SKM-1 (cell line): ENCODE measurements around the gene C17orf67.

Experiments
- DNase-seq: peaks from one replicate; lab custom pipeline; 2025; ENCODE audit not compliant: unreplicated experiment; lab: John Stamatoyannopoulos, UW

Gene C17orf67

GRCh38 chr17:56833057-56833808, 487 bp downstream of the C17orf67 start:
- DNase-seq = peak; percentile 26

GRCh38 chr17:56832446-56832845, 1.3 kb downstream of the C17orf67 start:
- no peak for DNase-seq

GRCh38 chr17:56831369-56832095, 2.2 kb downstream of the C17orf67 start:
- DNase-seq = no peak

GRCh38 chr17:56830726-56831368, 2.9 kb downstream of the C17orf67 start:
- no peak for DNase-seq

- no peak for DNase-seq
Measured at GRCh38 chr17:56826611-56827414, 6.9 kb downstream of the C17orf67 start.

GRCh38 chr17:56824503-56824902, 9.2 kb downstream of the C17orf67 start:
- DNase-seq = no peak

GRCh38 chr17:56823848-56824247, 9.9 kb downstream of the C17orf67 start:
- no peak for DNase-seq

- no peak for DNase-seq
Measured at GRCh38 chr17:56822725-56823124, 11.0 kb downstream of the C17orf67 start.

- no peak for DNase-seq
Measured at GRCh38 chr17:56821847-56822534, 11.7 kb downstream of the C17orf67 start.

- DNase-seq = no peak
Measured at GRCh38 chr17:56820207-56820606, 13.5 kb downstream of the C17orf67 start.

- peak; percentile 75 for DNase-seq
Measured at GRCh38 chr17:56819431-56820145, 14.1 kb downstream of the C17orf67 start.

- DNase-seq = no peak
Measured at GRCh38 chr17:56819030-56819429, 14.7 kb downstream of the C17orf67 start.

GRCh38 chr17:56817066-56817465, 16.7 kb downstream of the C17orf67 start:
- no peak for DNase-seq

GRCh38 chr17:56815711-56816110, 18.0 kb downstream of the C17orf67 start:
- DNase-seq = no peak

- no peak for DNase-seq
Measured at GRCh38 chr17:56812901-56813388, 20.8 kb downstream of the C17orf67 start.

- DNase-seq = no peak
Measured at GRCh38 chr17:56810891-56811775, 22.6 kb downstream of the C17orf67 start.

- no peak for DNase-seq
Measured at GRCh38 chr17:56810343-56810742, 23.4 kb downstream of the C17orf67 start.

GRCh38 chr17:56809820-56810179, 23.9 kb downstream of the C17orf67 start:
- no peak for DNase-seq
